Activated T-helper 2 cell treated with anti-CD3 and anti-CD28 coated beads, Interferon-gamma antibody, Interleukin-2, Interleukin-4, amounts not matched to agents 10 μg/mL and 5 μg/mL and 100 μg/mL, durations not matched to agents 14 hours and 24 hours and 36 hours (primary cell): ENCODE measurements around the gene SPDYE4. TPM values are rescaled to one million over a fixed set of nuclear protein-coding genes. Genes with fewer than 3 reads are reported as not detected.

Experiments
- DNase-seq: peaks from one replicate; pipeline ENCODE4 v3.0.0; 2021; ENCODE audit warnings: low spot score
- H3K27ac Mint-ChIP-seq: one replicate; pipeline ENCODE4 v1.8.0; 2021; ENCODE audit warnings: mixed read lengths
- H3K27me3 Mint-ChIP-seq: one replicate; pipeline ENCODE4 v1.8.0; 2021; ENCODE audit warnings: low read depth, mixed read lengths
- H3K36me3 Mint-ChIP-seq: one replicate; pipeline ENCODE4 v1.8.0; 2021; ENCODE audit warnings: low read depth, mixed read lengths
- H3K4me1 Mint-ChIP-seq: one replicate; pipeline ENCODE4 v1.8.0; 2021; ENCODE audit warnings: low read depth, mixed read lengths
- H3K4me3 Mint-ChIP-seq: one replicate; pipeline ENCODE4 v1.8.0; 2021; ENCODE audit warnings: low read depth, mild to moderate bottlenecking, moderate library complexity, mixed read lengths
- H3K9me3 Mint-ChIP-seq: one replicate; pipeline ENCODE4 v1.8.0; 2021; ENCODE audit warnings: mixed read lengths
- intact Hi-C: fragments of 100-400 bp; cut with micrococcal nuclease; formaldehyde crosslinking; loops from one replicate; pipeline ENCODE4 v1.15.1; 2023
- total RNA-seq: library from RNA; stranded (reverse); gene quantifications from 2 replicates; pipeline ENCODE4 v1.2.3, GENCODE V29; 2022

The SPDYE4 gene
- total RNA-seq, 1 donor from 2014 or later: not detected

GRCh38 chr17:8794636-8795035, 36.3 kb upstream of the SPDYE4 start:
- H3K36me3 Mint-ChIP-seq: no peaks in the 10 kb centered on the region
- peaks cover 2% of the 10 kb centered on the region for H3K4me1 Mint-ChIP-seq
- intact Hi-C loops: no loop called here
- H3K9me3 Mint-ChIP-seq: peaks cover 10% of the 10 kb centered on the region
- DNase-seq: no peak
- no peak overlapping the region for H3K27ac Mint-ChIP-seq
- no peak overlapping the region for H3K4me3 Mint-ChIP-seq
- H3K27me3 Mint-ChIP-seq: peaks cover 8% of the 10 kb centered on the region

- Mint-ChIP-seq H3K27me3 (peaks cover 13% of the 10 kb centered on the region), H3K4me3 (no peak overlapping the region), H3K27ac (no peak overlapping the region), H3K36me3 (no peaks in the 10 kb centered on the region), H3K4me1 (peaks cover 2% of the 10 kb centered on the region), H3K9me3 (peaks cover 10% of the 10 kb centered on the region)
- intact Hi-C loops: no loop called here
- DNase-seq: no peak
These were observed 35.3 kb upstream of the SPDYE4 start for GRCh38 chr17:8793649-8794048.

DNA sequence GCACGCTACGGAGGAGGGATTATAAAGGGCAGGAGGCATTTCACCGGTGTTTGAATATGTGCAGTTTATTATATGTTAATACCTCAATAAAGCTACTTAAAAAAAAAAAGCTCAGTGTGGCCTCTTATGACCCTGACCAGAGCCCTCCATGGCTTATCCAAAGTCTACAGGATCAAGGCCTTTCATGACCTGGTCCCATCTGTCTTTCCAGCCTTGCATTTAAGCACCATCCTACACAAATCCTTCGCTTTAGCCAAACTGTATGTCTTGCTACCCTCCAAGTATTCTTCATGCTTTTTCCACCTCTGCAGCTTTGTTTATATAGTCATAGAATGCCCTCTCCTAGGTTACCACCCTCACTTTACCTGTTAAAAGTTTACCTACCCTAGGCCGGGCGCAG, 34.3 kb upstream of the SPDYE4 start:
- Mint-ChIP-seq H3K4me1 (peaks cover 2% of the 10 kb centered on the region), H3K27me3 (peaks cover 14% of the 10 kb centered on the region), H3K9me3 (peaks cover 10% of the 10 kb centered on the region), H3K4me3 (no peak overlapping the region), H3K36me3 (no peaks in the 10 kb centered on the region), H3K27ac (no peak overlapping the region)
- DNase-seq: no peak
- intact Hi-C loops: no loop called here

- Mint-ChIP-seq H3K36me3 (no peaks in the 10 kb centered on the region), H3K9me3 (peaks cover 10% of the 10 kb centered on the region), H3K27ac (no peak overlapping the region), H3K4me1 (peaks cover 2% of the 10 kb centered on the region), H3K4me3 (no peak overlapping the region), H3K27me3 (peaks cover 14% of the 10 kb centered on the region)
- DNase-seq: no peak
- intact Hi-C loops: no loop called here
These were observed 33.5 kb upstream of the SPDYE4 start for GRCh38 chr17:8791910-8792270.

DNA sequence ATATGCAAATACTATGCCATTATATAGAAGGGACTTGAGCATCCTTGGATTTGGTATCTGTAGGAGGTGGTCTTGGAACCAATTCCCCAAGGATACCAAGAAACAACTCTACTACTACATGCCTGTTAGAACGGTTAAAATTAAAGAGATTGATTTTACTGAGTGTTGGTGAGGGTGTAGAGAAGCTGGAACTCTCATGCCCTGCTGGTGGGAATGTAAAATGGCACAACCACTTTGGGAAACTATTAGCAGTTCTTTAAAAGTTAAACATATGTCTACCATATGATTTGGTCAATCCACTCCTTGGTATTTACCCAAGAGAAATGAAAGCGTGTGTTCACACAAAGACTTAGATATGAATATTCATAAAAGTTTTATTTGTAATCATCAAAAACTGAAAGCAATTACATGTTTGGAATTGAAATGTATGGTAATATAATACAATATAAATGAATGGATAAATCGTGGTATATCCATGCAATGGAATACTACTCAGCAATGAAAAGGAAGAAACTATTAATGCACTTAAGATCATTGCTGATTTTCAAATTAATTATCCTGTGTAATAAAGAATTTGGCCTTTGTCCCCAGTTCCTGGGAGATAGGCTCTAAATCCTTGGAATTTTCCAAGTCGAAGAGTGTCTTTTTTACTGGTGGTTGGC, 33.0 kb upstream of the SPDYE4 start:
- intact Hi-C loops: no loop called here
- Mint-ChIP-seq H3K9me3 (peaks cover 10% of the 10 kb centered on the region), H3K4me1 (peaks cover 2% of the 10 kb centered on the region), H3K27ac (no peak overlapping the region), H3K4me3 (no peak overlapping the region), H3K27me3 (peaks cover 14% of the 10 kb centered on the region), H3K36me3 (no peaks in the 10 kb centered on the region)
- DNase-seq: no peak

DNA sequence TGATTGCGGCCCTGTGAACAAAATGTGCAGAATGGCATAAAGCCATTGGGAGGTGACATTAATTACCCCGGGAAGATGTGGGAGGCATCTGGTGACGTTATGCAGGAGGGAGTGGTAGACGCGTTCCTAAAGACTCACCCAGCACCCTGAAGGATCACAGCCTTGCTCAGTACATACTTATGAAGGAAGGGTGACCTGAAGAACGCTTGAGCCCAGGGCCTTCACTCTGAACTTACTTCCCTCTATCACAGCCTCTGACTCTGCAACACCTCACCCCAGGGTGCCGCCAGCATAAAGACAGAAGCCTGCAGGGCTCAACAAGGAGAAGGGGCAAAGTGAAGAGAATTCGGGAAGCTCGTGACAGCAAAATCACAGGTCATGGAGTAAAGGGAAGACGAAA, 31.4 kb upstream of the SPDYE4 start:
- no peak overlapping the region for H3K27ac Mint-ChIP-seq
- H3K4me3 Mint-ChIP-seq: no peak overlapping the region
- peaks cover 10% of the 10 kb centered on the region for H3K9me3 Mint-ChIP-seq
- DNase-seq: no peak
- no peaks in the 10 kb centered on the region for H3K36me3 Mint-ChIP-seq
- intact Hi-C loops: no loop called here
- H3K4me1 Mint-ChIP-seq: peaks cover 2% of the 10 kb centered on the region
- peaks cover 14% of the 10 kb centered on the region for H3K27me3 Mint-ChIP-seq

GRCh38 chr17:8788998-8789397, 30.7 kb upstream of the SPDYE4 start:
- Mint-ChIP-seq H3K4me1 (peaks cover 2% of the 10 kb centered on the region), H3K4me3 (no peak overlapping the region), H3K36me3 (no peaks in the 10 kb centered on the region), H3K9me3 (peaks cover 10% of the 10 kb centered on the region), H3K27ac (no peak overlapping the region), H3K27me3 (peaks cover 14% of the 10 kb centered on the region)
- intact Hi-C loops: no loop called here
- no peak for DNase-seq

DNA sequence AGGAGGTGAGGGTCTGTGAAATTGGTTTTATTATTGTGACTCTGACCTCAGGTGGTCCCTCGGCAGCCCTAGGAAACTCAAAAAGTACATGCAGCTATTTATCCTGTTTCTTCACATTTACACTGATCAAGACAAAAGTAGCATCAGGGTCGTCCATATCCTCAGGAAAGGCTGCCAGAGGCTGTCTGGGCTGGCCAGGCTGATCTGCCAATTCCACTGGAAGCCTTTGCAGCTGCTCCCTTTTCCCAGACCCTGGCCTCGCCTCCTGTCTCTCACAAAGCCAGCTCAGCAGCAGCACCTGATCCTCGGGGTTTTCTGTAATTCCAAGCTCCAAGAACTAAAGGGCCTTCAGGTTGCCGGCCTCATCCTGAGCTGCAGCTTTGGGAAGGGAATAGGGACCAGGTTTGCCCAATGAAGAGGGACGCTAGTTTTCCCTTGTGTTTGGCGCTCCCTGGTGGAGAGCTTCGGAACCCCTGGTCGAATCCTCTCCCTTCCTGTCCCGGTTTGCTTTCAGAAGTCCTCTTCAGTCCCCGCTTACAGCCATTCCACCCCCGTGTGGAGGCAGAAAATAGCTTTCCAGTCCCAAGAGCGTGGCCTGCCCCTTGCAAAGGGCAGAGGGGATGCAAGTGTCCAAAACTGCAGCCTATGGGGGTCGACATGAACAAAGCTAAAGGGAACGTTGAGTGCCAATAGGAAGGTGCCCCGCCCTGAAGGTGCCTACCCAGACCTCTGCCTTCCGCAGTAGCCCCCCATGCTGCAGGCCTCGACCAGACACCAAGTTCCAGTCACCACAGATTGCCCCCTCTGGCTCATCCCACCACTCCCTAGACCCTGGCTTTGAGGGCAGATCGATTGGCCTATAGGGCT, 27.4 kb upstream of the SPDYE4 start:
- peaks cover 16% of the 10 kb centered on the region for H3K27me3 Mint-ChIP-seq
- no peak overlapping the region for H3K27ac Mint-ChIP-seq
- no peaks in the 10 kb centered on the region for H3K36me3 Mint-ChIP-seq
- intact Hi-C loops: no loop called here
- peak; percentile 18 for DNase-seq
- H3K4me1 Mint-ChIP-seq: peaks cover 2% of the 10 kb centered on the region
- no peaks in the 10 kb centered on the region for H3K9me3 Mint-ChIP-seq
- no peak overlapping the region for H3K4me3 Mint-ChIP-seq

- intact Hi-C loops: no loop called here
- no peaks in the 10 kb centered on the region for H3K9me3 Mint-ChIP-seq
- no peaks in the 10 kb centered on the region for H3K36me3 Mint-ChIP-seq
- no peak overlapping the region for H3K27ac Mint-ChIP-seq
- no peak for DNase-seq
- no peaks in the 10 kb centered on the region for H3K4me1 Mint-ChIP-seq
- no peak overlapping the region for H3K4me3 Mint-ChIP-seq
- peaks cover 23% of the 10 kb centered on the region for H3K27me3 Mint-ChIP-seq
These were observed 23.8 kb upstream of the SPDYE4 start for GRCh38 chr17:8782176-8782575.

DNA sequence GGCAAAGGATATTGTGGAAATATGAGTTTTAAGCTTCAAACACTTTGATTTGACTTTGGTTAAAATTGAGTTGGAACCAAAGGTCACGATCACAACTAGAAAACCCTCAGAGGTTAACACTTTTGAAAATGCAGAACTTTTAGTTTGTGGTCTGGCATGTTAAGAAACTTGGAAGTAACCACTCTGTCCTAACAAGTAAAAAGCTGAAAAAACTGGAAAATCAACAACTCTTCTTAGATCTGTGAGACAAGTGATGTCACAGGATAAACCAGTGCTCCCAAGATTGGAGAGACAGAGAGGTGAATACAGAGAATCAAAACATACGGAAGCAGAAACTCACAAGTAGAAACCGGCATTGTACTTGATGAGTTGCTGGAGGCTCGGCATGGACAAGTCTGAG, 23.4 kb upstream of the SPDYE4 start:
- DNase-seq: no peak
- no peaks in the 10 kb centered on the region for H3K36me3 Mint-ChIP-seq
- intact Hi-C loops: no loop called here
- no peaks in the 10 kb centered on the region for H3K4me1 Mint-ChIP-seq
- no peak overlapping the region for H3K4me3 Mint-ChIP-seq
- H3K27ac Mint-ChIP-seq: no peak overlapping the region
- H3K9me3 Mint-ChIP-seq: no peaks in the 10 kb centered on the region
- H3K27me3 Mint-ChIP-seq: peaks cover 26% of the 10 kb centered on the region

GRCh38 chr17:8776881-8777280, 18.5 kb upstream of the SPDYE4 start:
- no peak for DNase-seq
- Mint-ChIP-seq H3K27ac (no peak overlapping the region), H3K9me3 (peaks cover 6% of the 10 kb centered on the region), H3K4me3 (no peak overlapping the region), H3K27me3 (peaks cover 41% of the 10 kb centered on the region), H3K4me1 (no peaks in the 10 kb centered on the region), H3K36me3 (no peaks in the 10 kb centered on the region)
- intact Hi-C loops: no loop called here

- intact Hi-C loops: no loop called here
- Mint-ChIP-seq H3K36me3 (no peaks in the 10 kb centered on the region), H3K4me3 (no peak overlapping the region), H3K4me1 (no peaks in the 10 kb centered on the region), H3K27me3 (peaks cover 39% of the 10 kb centered on the region), H3K27ac (no peak overlapping the region), H3K9me3 (peaks cover 6% of the 10 kb centered on the region)
- DNase-seq: no peak
These were observed 17.9 kb upstream of the SPDYE4 start for GRCh38 chr17:8776248-8776647.

GRCh38 chr17:8766731-8767130, 8.4 kb upstream of the SPDYE4 start:
- Mint-ChIP-seq H3K4me1 (no peaks in the 10 kb centered on the region), H3K27ac (no peak overlapping the region), H3K27me3 (peaks cover 16% of the 10 kb centered on the region), H3K4me3 (no peak overlapping the region), H3K36me3 (no peaks in the 10 kb centered on the region), H3K9me3 (no peaks in the 10 kb centered on the region)
- DNase-seq: no peak
- intact Hi-C loops: no loop called here
